GM23338 (cell line): ENCODE data around the gene PTCD3. TPM values are rescaled to one million over a fixed set of nuclear protein-coding genes. Genes with fewer than 3 reads are reported as not detected.

Experiments
- ATAC-seq: fragments of 200-7000 bp; cut with Tn5 transposase; 3 replicates; pipeline ENCODE4 v1.9.1; 2020
- DNase-seq: peaks from one replicate; pipeline ENCODE4 v3.0.0-alpha.2; 2015; ENCODE audit warnings: low spot score
- H2AFZ ChIP-seq: fragments of 200-600 bp; sonication (generic); 2 replicates; pipeline ENCODE4 v1.8.0; 2016; ENCODE audit warnings: antibody characterized with exemption, mild to moderate bottlenecking, moderate library complexity
- H3F3A ChIP-seq: fragments of 200-600 bp; sonication (generic); replicated peaks from 2 replicates; pipeline ENCODE4 v1.8.0; 2017; ENCODE audit warnings: antibody characterized with exemption, mixed run types, low read depth
- H3K27ac ChIP-seq: fragments of 200-600 bp; sonication (generic); 2 replicates; pipeline ENCODE4 v1.6.1; 2016; ENCODE audit warnings: low read depth
- H3K27me3 ChIP-seq: fragments of 200-600 bp; sonication (generic); 2 replicates; pipeline ENCODE4 v1.8.0; 2016; ENCODE audit warnings: mild to moderate bottlenecking, mixed run types, moderate library complexity; ENCODE audit not compliant: insufficient read depth
- H3K36me3 ChIP-seq: fragments of 200-600 bp; sonication (generic); 2 replicates; pipeline ENCODE4 v1.8.0; 2016; ENCODE audit warnings: mild to moderate bottlenecking; ENCODE audit not compliant: insufficient read depth
- H3K4me1 ChIP-seq: fragments of 200-600 bp; sonication (generic); 2 replicates; pipeline ENCODE4 v1.8.0; 2016; ENCODE audit warnings: mild to moderate bottlenecking, moderate library complexity; ENCODE audit not compliant: insufficient read depth
- H3K4me2 ChIP-seq: fragments of 200-600 bp; sonication (generic); 2 replicates; pipeline ENCODE4 v1.7.1; 2017; ENCODE audit warnings: mixed run types
- H3K4me3 ChIP-seq: fragments of 200-600 bp; sonication (generic); 2 replicates; pipeline ENCODE4 v1.6.1; 2016; ENCODE audit warnings: mixed run types
- H3K79me2 ChIP-seq: fragments of 200-600 bp; sonication (generic); replicated peaks from 2 replicates; pipeline ENCODE4 v1.8.0; 2017; ENCODE audit warnings: mild to moderate bottlenecking; ENCODE audit not compliant: insufficient read depth
- H3K9me2 ChIP-seq: fragments of 200-600 bp; sonication (generic); 2 replicates; pipeline ENCODE4 v1.8.0; 2017; ENCODE audit not compliant: insufficient read depth
- H4K20me1 ChIP-seq: fragments of 200-600 bp; sonication (generic); replicated peaks from 2 replicates; pipeline ENCODE4 v1.8.0; 2017; ENCODE audit warnings: mild to moderate bottlenecking; ENCODE audit not compliant: insufficient read depth
- H3K27ac Mint-ChIP-seq: 2 replicates; pipeline ENCODE4 v1.8.0; 2020; ENCODE audit warnings: inconsistent platforms, mild to moderate bottlenecking, moderate library complexity, mixed read lengths
- H3K27me3 Mint-ChIP-seq: 3 replicates; pipeline ENCODE4 v1.8.0; 2022; ENCODE audit warnings: low read depth, mild to moderate bottlenecking, moderate library complexity, mixed read lengths, inconsistent platforms; ENCODE audit not compliant: insufficient read depth, poor library complexity
- H3K36me3 Mint-ChIP-seq: 3 replicates; pipeline ENCODE4 v1.8.0; 2021; ENCODE audit warnings: low read depth, mild to moderate bottlenecking, inconsistent platforms, moderate library complexity, mixed read lengths
- H3K4me1 Mint-ChIP-seq: 3 replicates; pipeline ENCODE4 v1.8.0; 2020; ENCODE audit warnings: mild to moderate bottlenecking, inconsistent platforms, mixed read lengths
- H3K4me3 Mint-ChIP-seq: 3 replicates; pipeline ENCODE4 v1.8.0; 2021; ENCODE audit warnings: moderate library complexity, mild to moderate bottlenecking, inconsistent platforms, mixed read lengths
- H3K9me3 Mint-ChIP-seq: 3 replicates; pipeline ENCODE4 v1.8.0; 2020; ENCODE audit warnings: moderate library complexity, mild to moderate bottlenecking, inconsistent platforms, mixed read lengths
- CREB1 ChIP-seq: fragments of 250-450 bp; sonication (Bioruptor Pico); IDR thresholded peaks from 2 replicates; pipeline ENCODE4 v1.5.0; 2020; ENCODE audit warnings: low read depth, mild to moderate bottlenecking, moderate library complexity
- CTCF ChIP-seq, 2 experiments: fragments of 200-600 bp in 1 of 2; sonication (generic) in 1 of 2; conservative IDR thresholded peaks; 2 replicates each; pipeline versions ENCODE4 v1.5.1 to v1.6.1; 2016 to 2017; ENCODE audit warnings: antibody characterized with exemption in 2 of 2, low read depth in 2 of 2, mild to moderate bottlenecking in 2 of 2, moderate library complexity in 1 of 2
- ETS1 ChIP-seq: IDR thresholded peaks from 2 replicates; pipeline ENCODE4 v1.6.1; 2016; ENCODE audit warnings: antibody characterized with exemption
- EZH2 ChIP-seq: fragments of 200-600 bp; sonication (generic); IDR thresholded peaks from one replicate; pipeline ENCODE4 v1.8.0; 2017; ENCODE audit warnings: antibody characterized with exemption, mild to moderate bottlenecking, low read depth; ENCODE audit not compliant: unreplicated experiment
- EZH2phosphoT487 ChIP-seq: fragments of 200-600 bp; sonication (generic); IDR thresholded peaks from one replicate; pipeline ENCODE4 v1.8.1; 2018; ENCODE audit warnings: antibody characterized with exemption; ENCODE audit not compliant: unreplicated experiment
- JUNB ChIP-seq: IDR thresholded peaks from one replicate; pipeline ENCODE4 v1.6.1; 2016; ENCODE audit warnings: antibody characterized with exemption; ENCODE audit not compliant: unreplicated experiment
- NANOG ChIP-seq: IDR thresholded peaks from 2 replicates; pipeline ENCODE4 v1.6.1; 2016; ENCODE audit warnings: antibody characterized with exemption, borderline replicate concordance
- POLR2AphosphoS5 ChIP-seq: IDR thresholded peaks from 2 replicates; pipeline ENCODE4 v1.6.1; 2016; ENCODE audit warnings: antibody characterized with exemption, low read depth
- ZNF114 ChIP-seq: fragments of 250-450 bp; sonication (Bioruptor Pico); IDR thresholded peaks from 2 replicates; pipeline ENCODE4 v1.5.0; 2020; ENCODE audit warnings: mild to moderate bottlenecking, moderate library complexity
- ZNF331 ChIP-seq: fragments of 250-450 bp; sonication (Bioruptor Pico); IDR thresholded peaks from 2 replicates; pipeline ENCODE4 v1.5.0; 2020; ENCODE audit warnings: low read depth, mild to moderate bottlenecking, moderate library complexity
- polyA plus RNA-seq: library from polyadenylated mRNA; unstranded; fragments of >200 nt; fragmentation: Nextera tagmentation; extraction: Ambion mirVana; gene quantifications from 2 replicates; pipeline ENCODE4 v1.2.1, GENCODE V29; 2016
- total RNA-seq: library from RNA; depleted of rRNA; stranded (reverse); fragments of >200 nt; shearing (Covaris generic); gene quantifications from 2 replicates; pipeline ENCODE4 v1.2.3, GENCODE V29; 2014
- TF ChIP-seq, protein P1 (sequence below): IDR thresholded peaks from one replicate; pipeline ENCODE4 v1.6.1; 2018; ENCODE audit warnings: antibody characterized with exemption; ENCODE audit not compliant: unreplicated experiment

Gene PTCD3
- total and polyA plus RNA-seq, 2 experiments from 2014 or later, result 140 to 223 TPM

GRCh38 chr2:86069091-86069685 lies 36.8 kb upstream of the PTCD3 start:
- DNase-seq (no peak), ATAC-seq (no peak)
- Histone ChIP-seq H3K27ac (no peak overlapping the region), H3K4me1 (no peaks in the 10 kb centered on the region), H3K79me2 (no peaks in the 10 kb centered on the region), H3K36me3 (peaks cover 39% of the 10 kb centered on the region), H3K4me2 (no peak overlapping the region), H3K27me3 (no peaks in the 10 kb centered on the region), H4K20me1 (peaks cover 10% of the 10 kb centered on the region), H2AFZ (no peak overlapping the region), H3F3A (no peaks in the 10 kb centered on the region), H3K4me3 (no peak overlapping the region), H3K9me2 (no peaks in the 10 kb centered on the region)
- no peaks in the 10 kb centered on the region for H3K4me1 Mint-ChIP-seq
- peak overlapping the region; percentile 76; the same call in 1 of the 2 replicates for H3K27ac Mint-ChIP-seq
- H3K9me3 Mint-ChIP-seq, result no peaks in the 10 kb centered on the region
- peaks cover 90% of the 10 kb centered on the region for H3K36me3 Mint-ChIP-seq
- TF ChIP-seq, protein P1, sequence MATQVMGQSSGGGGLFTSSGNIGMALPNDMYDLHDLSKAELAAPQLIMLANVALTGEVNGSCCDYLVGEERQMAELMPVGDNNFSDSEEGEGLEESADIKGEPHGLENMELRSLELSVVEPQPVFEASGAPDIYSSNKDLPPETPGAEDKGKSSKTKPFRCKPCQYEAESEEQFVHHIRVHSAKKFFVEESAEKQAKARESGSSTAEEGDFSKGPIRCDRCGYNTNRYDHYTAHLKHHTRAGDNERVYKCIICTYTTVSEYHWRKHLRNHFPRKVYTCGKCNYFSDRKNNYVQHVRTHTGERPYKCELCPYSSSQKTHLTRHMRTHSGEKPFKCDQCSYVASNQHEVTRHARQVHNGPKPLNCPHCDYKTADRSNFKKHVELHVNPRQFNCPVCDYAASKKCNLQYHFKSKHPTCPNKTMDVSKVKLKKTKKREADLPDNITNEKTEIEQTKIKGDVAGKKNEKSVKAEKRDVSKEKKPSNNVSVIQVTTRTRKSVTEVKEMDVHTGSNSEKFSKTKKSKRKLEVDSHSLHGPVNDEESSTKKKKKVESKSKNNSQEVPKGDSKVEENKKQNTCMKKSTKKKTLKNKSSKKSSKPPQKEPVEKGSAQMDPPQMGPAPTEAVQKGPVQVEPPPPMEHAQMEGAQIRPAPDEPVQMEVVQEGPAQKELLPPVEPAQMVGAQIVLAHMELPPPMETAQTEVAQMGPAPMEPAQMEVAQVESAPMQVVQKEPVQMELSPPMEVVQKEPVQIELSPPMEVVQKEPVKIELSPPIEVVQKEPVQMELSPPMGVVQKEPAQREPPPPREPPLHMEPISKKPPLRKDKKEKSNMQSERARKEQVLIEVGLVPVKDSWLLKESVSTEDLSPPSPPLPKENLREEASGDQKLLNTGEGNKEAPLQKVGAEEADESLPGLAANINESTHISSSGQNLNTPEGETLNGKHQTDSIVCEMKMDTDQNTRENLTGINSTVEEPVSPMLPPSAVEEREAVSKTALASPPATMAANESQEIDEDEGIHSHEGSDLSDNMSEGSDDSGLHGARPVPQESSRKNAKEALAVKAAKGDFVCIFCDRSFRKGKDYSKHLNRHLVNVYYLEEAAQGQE, result no peak
- TF ChIP-seq ZNF114 (CRISPR knock-in tag), result no peak
- no peak for TF ChIP-seq ZNF331
- no peak for TF ChIP-seq EZH2phosphoT487
- no peak overlapping the region for H3K4me3 Mint-ChIP-seq
- H3K27me3 Mint-ChIP-seq, result no peaks in the 10 kb centered on the region

DNA sequence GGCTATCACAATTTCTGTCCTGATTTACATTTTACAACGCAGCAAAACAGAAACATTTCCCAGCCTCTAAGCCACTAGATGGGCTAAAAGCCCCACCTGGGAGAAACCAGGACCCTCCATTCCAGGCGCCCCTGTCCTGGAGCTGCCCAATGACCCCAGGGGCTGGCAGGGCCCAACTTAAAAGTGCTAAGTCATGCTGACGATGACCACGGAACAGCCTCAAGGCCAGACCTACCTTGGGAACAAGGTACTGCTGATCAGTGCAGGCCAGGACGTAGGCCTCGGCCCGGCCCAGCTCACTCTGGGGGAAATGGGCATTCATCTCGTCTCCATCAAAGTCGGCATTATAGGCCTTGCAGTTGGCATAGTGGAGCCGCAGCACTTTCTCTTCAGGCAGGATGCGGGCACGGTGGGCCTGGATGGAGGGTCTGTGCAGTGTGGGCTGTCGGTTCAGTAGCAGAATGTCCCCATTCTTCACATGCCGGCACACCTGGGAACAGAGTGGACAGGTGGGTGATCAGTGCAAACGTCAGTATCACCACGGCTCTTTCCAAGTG lies 36.2 kb upstream of the PTCD3 start:
- Mint-ChIP-seq H3K27ac (peak overlapping the region; percentile 65; the same call in 1 of the 2 replicates), H3K36me3 (peaks cover 90% of the 10 kb centered on the region), H3K4me3 (no peak overlapping the region), H3K27me3 (no peaks in the 10 kb centered on the region), H3K4me1 (no peaks in the 10 kb centered on the region), H3K9me3 (no peaks in the 10 kb centered on the region)
- Histone ChIP-seq H3K9me2 (no peaks in the 10 kb centered on the region), H3K4me2 (no peak overlapping the region), H3K4me3 (no peak overlapping the region), H2AFZ (no peak overlapping the region), H3K79me2 (no peaks in the 10 kb centered on the region), H4K20me1 (peaks cover 10% of the 10 kb centered on the region), H3F3A (no peaks in the 10 kb centered on the region), H3K36me3 (peaks cover 33% of the 10 kb centered on the region), H3K4me1 (no peaks in the 10 kb centered on the region), H3K27me3 (no peaks in the 10 kb centered on the region), H3K27ac (no peak overlapping the region)
- ATAC-seq (no peak), DNase-seq (no peak)
- TF ChIP-seq JUNB (no peak), ZNF114 (CRISPR knock-in tag) (no peak), ETS1 (no peak), POLR2AphosphoS5 (no peak), EZH2 (no peak), NANOG (no peak), CTCF (conservative IDR thresholded peaks at IDR 0.05; ENCODE audit: low read depth in 2 of 2) (no peak), CREB1 (CRISPR knock-in tag) (no peak)
- TF ChIP-seq, protein P1, result no peak
